GM12878 (cell line): Measurements from ENCODE around the gene HLTF. TPM values are rescaled to one million over a fixed set of nuclear protein-coding genes. Genes with fewer than 3 reads are reported as not detected.

ENCODE experiments used
- ATAC-seq: fragments of 200-7000 bp; cut with Tn5 transposase; 3 replicates; pipeline ENCODE4 v1.9.1; 2020; ENCODE audit warnings: mild to moderate bottlenecking, moderate library complexity
- BruUV-seq: library from RNA; stranded (reverse); fragments of 400-500 nt; replicated peaks from 2 replicates; lab custom pipeline; 2021; lab: Mats Ljungman, UMichigan
- CTCF ChIA-PET: fragments of 300-600 bp; sonication (Branson Sonifier 250); formaldehyde crosslinking; extraction: SDS; loops from one replicate; lab custom pipeline; 2021; ENCODE audit warnings: inconsistent platforms; lab: Yijun Ruan, JAX
- POLR2A ChIA-PET: fragments of 350-600 bp; formaldehyde crosslinking; extraction: SDS; loops from one replicate; lab custom pipeline; 2021; ENCODE audit warnings: inconsistent platforms; lab: Charles Lee
- RAD21 ChIA-PET: fragments of 300-600 bp; sonication (Branson Sonifier 250); formaldehyde crosslinking; loops from one replicate; lab custom pipeline; 2023; ENCODE audit warnings: antibody characterized with exemption; ENCODE audit not compliant: unreplicated experiment; lab: Charles Lee
- SMC1A ChIA-PET: fragments of 300-600 bp; sonication (Branson Sonifier 250); formaldehyde crosslinking; loops from one replicate; lab custom pipeline; 2023; ENCODE audit not compliant: unreplicated experiment, uncharacterized antibody; lab: Charles Lee
- DNase-seq: peaks from one replicate; pipeline ENCODE4 v3.0.0-alpha.2; 2011; ENCODE audit warnings: low read depth, low spot score
- FAIRE-seq: peaks from 3 replicates; lab custom pipeline; 2011; peaks lifted over from hg19 to GRCh38; lab: Jason Lieb, UNC
- H2AFZ ChIP-seq: 2 replicates; pipeline ENCODE4 v1.6.0; 2011; ENCODE audit warnings: low read depth, low read length, control low read depth; ENCODE audit not compliant: control insufficient read depth
- H3K27ac ChIP-seq: 2 replicates; pipeline ENCODE4 v1.5.1; 2011; ENCODE audit warnings: control low read depth; ENCODE audit not compliant: control insufficient read depth, insufficient read depth
- H3K27me3 ChIP-seq, 2 experiments: replicated peaks in 1 of 2; 2 replicates each; pipeline versions ENCODE4 v1.6.0 to v1.6.1; 2011; ENCODE audit warnings: low read length in 1 of 2; ENCODE audit not compliant: control insufficient read depth in 2 of 2, insufficient read depth in 2 of 2
- H3K36me3 ChIP-seq, 2 experiments: 2 replicates each; pipeline ENCODE4 v1.5.1; 2011; ENCODE audit warnings: low read length in 1 of 2; ENCODE audit not compliant: control insufficient read depth in 2 of 2, insufficient read depth in 2 of 2
- H3K4me1 ChIP-seq: 2 replicates; pipeline ENCODE4 v1.6.1; 2011; ENCODE audit warnings: mild to moderate bottlenecking, low read length, moderate library complexity, mixed read lengths; ENCODE audit not compliant: control insufficient read depth, insufficient read depth
- H3K4me2 ChIP-seq: 2 replicates; pipeline ENCODE4 v1.6.0; 2011; ENCODE audit warnings: control low read depth; ENCODE audit not compliant: control insufficient read depth, insufficient read depth
- H3K4me3 ChIP-seq: fragments of 200-600 bp; sonication (generic); 2 replicates; pipeline ENCODE4 v1.5.1; 2016
- H3K79me2 ChIP-seq: 2 replicates; pipeline ENCODE4 v1.6.0; 2011; ENCODE audit warnings: low read length; ENCODE audit not compliant: control insufficient read depth, insufficient read depth
- H3K9ac ChIP-seq: 2 replicates; pipeline ENCODE4 v1.8.0; 2011; ENCODE audit warnings: low read length, control low read depth, mixed read lengths; ENCODE audit not compliant: control insufficient read depth, insufficient read depth
- H3K9me3 ChIP-seq: replicated peaks from 3 replicates; pipeline ENCODE4 v1.5.1; 2011; ENCODE audit warnings: mild to moderate bottlenecking, low read length; ENCODE audit not compliant: control insufficient read depth, insufficient read depth
- H4K20me1 ChIP-seq: 2 replicates; pipeline ENCODE4 v1.6.0; 2011; ENCODE audit not compliant: control insufficient read depth, insufficient read depth
- ESRRA ChIP-seq: IDR thresholded peaks from 2 replicates; pipeline ENCODE4 v1.6.1; 2012; ENCODE audit warnings: mild to moderate bottlenecking, low read length, improper control_type of control experiment
- GATAD2B ChIP-seq: fragments of 450-650 bp; conservative IDR thresholded peaks from 2 replicates; pipeline ENCODE4 v1.6.1; 2017; ENCODE audit warnings: low read depth, mild to moderate bottlenecking, moderate library complexity
- KLF5 ChIP-seq: fragments of 450-650 bp; IDR thresholded peaks from 2 replicates; pipeline ENCODE4 v1.6.1; 2014; ENCODE audit warnings: mild to moderate bottlenecking; ENCODE audit not compliant: partially characterized antibody
- MEF2A ChIP-seq: IDR thresholded peaks from 2 replicates; pipeline ENCODE4 v1.6.1; 2011; ENCODE audit warnings: low read depth, mild to moderate bottlenecking, low read length, moderate library complexity; ENCODE audit not compliant: insufficient read depth
- MEF2B ChIP-seq: fragments of 450-650 bp; IDR thresholded peaks from 2 replicates; pipeline ENCODE4 v1.6.1; 2018; ENCODE audit warnings: mild to moderate bottlenecking, moderate library complexity; ENCODE audit not compliant: partially characterized antibody, poor library complexity, severe bottlenecking
- MTA2 ChIP-seq: fragments of 450-650 bp; IDR thresholded peaks from 2 replicates; pipeline ENCODE4 v1.6.1; 2016; ENCODE audit warnings: low read depth, mild to moderate bottlenecking, moderate library complexity
- NBN ChIP-seq: fragments of 450-650 bp; IDR thresholded peaks from 2 replicates; pipeline ENCODE4 v1.6.1; 2016
- NFXL1 ChIP-seq: fragments of 450-650 bp; IDR thresholded peaks from 2 replicates; pipeline ENCODE4 v1.6.1; 2017; ENCODE audit warnings: antibody characterized with exemption, mild to moderate bottlenecking, borderline replicate concordance
- PAX8 ChIP-seq: fragments of 450-650 bp; IDR thresholded peaks from 2 replicates; pipeline ENCODE4 v1.6.1; 2017; ENCODE audit warnings: mild to moderate bottlenecking, moderate library complexity
- POLR2AphosphoS5 ChIP-seq: IDR thresholded peaks from 2 replicates; pipeline ENCODE4 v1.6.1; 2011; ENCODE audit warnings: mild to moderate bottlenecking, low read length, inconsistent platforms
- POU2F2 ChIP-seq: IDR thresholded peaks from 3 replicates; pipeline ENCODE4 v1.6.1; 2011; ENCODE audit warnings: low read depth, mild to moderate bottlenecking, low read length, borderline replicate concordance
- RAD21 ChIP-seq: IDR thresholded peaks from 2 replicates; pipeline ENCODE4 v1.6.1; 2011; ENCODE audit warnings: mild to moderate bottlenecking, low read depth, low read length, moderate library complexity; ENCODE audit not compliant: insufficient read depth
- RAD51 ChIP-seq: fragments of 450-650 bp; IDR thresholded peaks from 2 replicates; pipeline ENCODE4 v1.6.1; 2016; ENCODE audit warnings: moderate library complexity, mild to moderate bottlenecking, inconsistent platforms
- RELA ChIP-seq: fragments of 450-650 bp; IDR thresholded peaks from 2 replicates; pipeline ENCODE4 v1.8.0; 2014; ENCODE audit warnings: borderline replicate concordance; ENCODE audit not compliant: partially characterized antibody
- SRF ChIP-seq, 2 experiments: IDR thresholded peaks; 2 replicates each; pipeline ENCODE4 v1.6.1; 2011; ENCODE audit warnings: low read depth in 2 of 2, low read length in 2 of 2, mild to moderate bottlenecking in 1 of 2, moderate library complexity in 1 of 2
- TBL1XR1 ChIP-seq: IDR thresholded peaks from 2 replicates; pipeline ENCODE4 v1.6.1; 2012; ENCODE audit warnings: low read depth, low read length, improper control_type of control experiment
- WRNIP1 ChIP-seq: IDR thresholded peaks from 2 replicates; pipeline ENCODE4 v1.6.1; 2011; ENCODE audit warnings: low read depth, low read length, improper control_type of control experiment, borderline replicate concordance
- ZNF24 ChIP-seq: fragments of 450-650 bp; IDR thresholded peaks from 2 replicates; pipeline ENCODE4 v1.6.1; 2017; ENCODE audit warnings: antibody characterized with exemption, mild to moderate bottlenecking
- WGBS: methylation state at CpG from one replicate; pipeline ENCODE4 v1.1.6; 2016; ENCODE audit warnings: low lambda C conversion rate; ENCODE audit not compliant: insufficient replicate concordance, insufficient coverage; ENCODE audit errors: missing lambda C conversion rate; 5-methylcytosine and 5-hydroxymethylcytosine counted together
- in situ Hi-C: fragments of 300-500 bp; cut with MboI; formaldehyde crosslinking; loops from 9 replicates; pipeline ENCODE4 v1.14.3; 2018; ENCODE audit warnings: mixed read lengths
- intact Hi-C: fragments of 100-400 bp; cut with micrococcal nuclease; formaldehyde crosslinking; loops from one replicate; pipeline ENCODE4 v1.14.2; 2022; ENCODE audit not compliant: unreplicated experiment
- polyA plus RNA-seq, 11 experiments: library from polyadenylated mRNA; depleted of rRNA in 4 of 11; unstranded in 6 of 11; stranded (reverse) in 5 of 11; fragments of >200 nt; fragmentation: Nextera tagmentation in 4 of 11; fragmentation: Illumina TruSeq in 1 of 11; extraction: Ambion mirVana in 4 of 11; extraction: Trizol in 1 of 11; gene quantifications; 1 replicate in 1 of 11; 2 replicates in 10 of 11; pipeline versions ENCODE4 v1.2.1 to v1.2.3, GENCODE V29; 2011 to 2016; ENCODE audit warnings: inconsistent platforms in 2 of 11, missing spikeins in 2 of 11, low read depth in 1 of 11
- total RNA-seq, 4 experiments: library from RNA; depleted of rRNA in 3 of 4; stranded (reverse); fragments of >200 nt in 3 of 4; fragmentation: Illumina TruSeq in 1 of 4; extraction: Trizol in 1 of 4; gene quantifications; 2 replicates each; pipeline versions ENCODE4 v1.2.1 to v1.2.3, GENCODE V29; 2013 to 2021
- TF ChIP-seq, protein P1 (sequence below): fragments of 450-650 bp; IDR thresholded peaks from 2 replicates; pipeline ENCODE4 v1.6.1; 2017; ENCODE audit warnings: mild to moderate bottlenecking, low read depth, inconsistent platforms; ENCODE audit not compliant: poor library complexity, severe bottlenecking
- TF ChIP-seq, protein P2 (sequence below): IDR thresholded peaks from 2 replicates; pipeline ENCODE4 v1.6.1; 2011; ENCODE audit warnings: borderline replicate concordance, low read depth, mild to moderate bottlenecking, moderate library complexity, low read length; ENCODE audit not compliant: insufficient read depth, poor library complexity, severe bottlenecking

Gene HLTF
- total and polyA plus RNA-seq, 10 of the 15 experiments (the other 5 are each of a cell fraction or from before 2014, with no cell fraction given): 13.7 to 50.4 (median 31.7) TPM

DNA sequence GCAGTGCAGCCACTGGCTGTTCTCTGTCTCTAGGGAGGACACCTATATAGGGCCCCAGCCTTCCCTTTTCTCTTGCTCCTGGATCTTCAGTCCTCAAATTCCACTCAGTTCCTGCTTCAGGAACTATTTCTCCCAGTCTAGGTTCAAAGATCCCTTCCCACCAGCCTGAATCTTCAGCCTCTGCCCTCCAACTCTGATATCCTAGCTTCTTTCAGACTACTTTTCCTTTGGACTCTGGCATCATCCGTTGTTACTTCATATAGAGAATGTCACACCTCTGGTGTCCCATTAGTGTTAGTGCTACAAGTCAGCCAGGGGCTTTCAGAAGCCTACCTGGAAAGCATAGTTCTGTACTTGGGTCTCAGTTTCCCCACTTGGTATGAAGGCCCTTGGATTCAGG is 33.1 kb upstream of the HLTF start (continued):
- TF ChIP-seq TBL1XR1 (no peak), GATAD2B (no peak), MTA2 (no peak), ZNF24 (no peak), RAD21 (no peak), MEF2B (no peak), ESRRA (no peak), PAX8 (no peak), WRNIP1 (no peak)
- TF ChIP-seq, protein P1, sequence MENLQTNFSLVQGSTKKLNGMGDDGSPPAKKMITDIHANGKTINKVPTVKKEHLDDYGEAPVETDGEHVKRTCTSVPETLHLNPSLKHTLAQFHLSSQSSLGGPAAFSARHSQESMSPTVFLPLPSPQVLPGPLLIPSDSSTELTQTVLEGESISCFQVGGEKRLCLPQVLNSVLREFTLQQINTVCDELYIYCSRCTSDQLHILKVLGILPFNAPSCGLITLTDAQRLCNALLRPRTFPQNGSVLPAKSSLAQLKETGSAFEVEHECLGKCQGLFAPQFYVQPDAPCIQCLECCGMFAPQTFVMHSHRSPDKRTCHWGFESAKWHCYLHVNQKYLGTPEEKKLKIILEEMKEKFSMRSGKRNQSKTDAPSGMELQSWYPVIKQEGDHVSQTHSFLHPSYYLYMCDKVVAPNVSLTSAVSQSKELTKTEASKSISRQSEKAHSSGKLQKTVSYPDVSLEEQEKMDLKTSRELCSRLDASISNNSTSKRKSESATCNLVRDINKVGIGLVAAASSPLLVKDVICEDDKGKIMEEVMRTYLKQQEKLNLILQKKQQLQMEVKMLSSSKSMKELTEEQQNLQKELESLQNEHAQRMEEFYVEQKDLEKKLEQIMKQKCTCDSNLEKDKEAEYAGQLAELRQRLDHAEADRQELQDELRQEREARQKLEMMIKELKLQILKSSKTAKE: no peak
- TF ChIP-seq, all 136 proteins: peak for 0

DNA sequence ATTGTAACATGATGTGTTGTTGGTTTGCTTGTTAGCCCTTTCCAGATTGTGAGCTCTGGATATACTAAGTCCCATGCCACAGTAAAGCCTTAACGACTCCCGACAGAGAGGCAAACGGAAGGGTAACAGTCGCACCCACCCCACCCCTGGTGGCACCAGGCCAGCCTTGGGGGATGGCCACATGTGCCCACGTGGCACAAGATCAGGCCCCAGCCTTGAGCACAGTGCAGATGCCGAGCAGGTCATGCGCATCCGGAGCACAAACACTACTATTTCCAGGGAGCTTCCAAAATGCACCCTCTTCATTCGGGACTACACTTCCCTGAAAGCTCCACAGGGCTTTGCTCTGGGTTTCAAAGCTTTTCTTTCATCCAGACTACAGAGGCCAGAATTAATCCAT is 32.4 kb upstream of the HLTF start:
- RAD21 ChIA-PET: interaction anchor here (1.0 to 3.6 kb wide), 2 partner anchors 154 to 164 kb away, joined by 3 to 29 read pairs; no protein-coding TSS in a partner anchor
- TF ChIP-seq WRNIP1 (no peak), PAX8 (no peak), MEF2A (no peak), SRF (IDR thresholded peaks at IDR 0.05; ENCODE audit: low read depth in 2 of 2, low read length in 2 of 2) (no peak), POU2F2 (no peak), RELA (no peak), POLR2AphosphoS5 (no peak), NFXL1 (no peak), NBN (no peak), KLF5 (no peak), RAD51 (no peak)
- TF ChIP-seq, protein P2, sequence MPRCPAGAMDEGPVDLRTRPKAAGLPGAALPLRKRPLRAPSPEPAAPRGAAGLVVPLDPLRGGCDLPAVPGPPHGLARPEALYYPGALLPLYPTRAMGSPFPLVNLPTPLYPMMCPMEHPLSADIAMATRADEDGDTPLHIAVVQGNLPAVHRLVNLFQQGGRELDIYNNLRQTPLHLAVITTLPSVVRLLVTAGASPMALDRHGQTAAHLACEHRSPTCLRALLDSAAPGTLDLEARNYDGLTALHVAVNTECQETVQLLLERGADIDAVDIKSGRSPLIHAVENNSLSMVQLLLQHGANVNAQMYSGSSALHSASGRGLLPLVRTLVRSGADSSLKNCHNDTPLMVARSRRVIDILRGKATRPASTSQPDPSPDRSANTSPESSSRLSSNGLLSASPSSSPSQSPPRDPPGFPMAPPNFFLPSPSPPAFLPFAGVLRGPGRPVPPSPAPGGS: no peak

More for the DNA sequence above, 32.4 kb upstream of the HLTF start:
- Histone ChIP-seq H2AFZ (no peak overlapping the region), H3K27ac (no peak overlapping the region), H3K36me3 (no peaks in the 10 kb centered on the region), H4K20me1 (no peaks in the 10 kb centered on the region), H3K4me2 (no peak overlapping the region), H3K4me3 (no peak overlapping the region), H3K4me1 (no peaks in the 10 kb centered on the region), H3K9me3 (no peaks in the 10 kb centered on the region), H3K27me3 (no peaks in the 10 kb centered on the region), H3K79me2 (no peaks in the 10 kb centered on the region), H3K9ac (no peak overlapping the region)
- no TSS peak for BruUV-seq
- 65% methylated on average over 9 of the region's 9 CpGs for WGBS
- ChIA-PET POLR2A (no interaction called here), CTCF (interaction anchor here (0.9 to 7.2 kb wide), 7 partner anchors 28 to 372 kb away, joined by 3 to 168 read pairs (median 28); no protein-coding TSS in a partner anchor), SMC1A (interaction anchor here (1.0 to 7.0 kb wide), 4 partner anchors 23 to 163 kb away, joined by 5 to 86 read pairs (median 22); no protein-coding TSS in a partner anchor)
- no peak for FAIRE-seq
- intact Hi-C loops: loop anchor here (5.0 kb wide), 1 partner anchor 256 kb away; no protein-coding TSS in a partner anchor
- in situ Hi-C loops: loop anchor here (5.0 kb wide), 1 partner anchor 154 kb away; no protein-coding TSS in a partner anchor
- no peak for DNase-seq
- no peak for ATAC-seq
